Keratinocyte (primary cell): Measurements from ENCODE around the gene ZNF780B. TPM values are rescaled to one million over a fixed set of nuclear protein-coding genes. Genes with fewer than 3 reads are reported as not detected.

Source experiments
- DNase-seq: peaks from one replicate; pipeline ENCODE4 v3.0.0-alpha.2; 2011; ENCODE audit warnings: low read depth, missing footprints, low spot score
- FAIRE-seq: peaks from 2 replicates; lab custom pipeline; 2011; peaks lifted over from hg19 to GRCh38; lab: Jason Lieb, UNC
- H2AFZ ChIP-seq: 2 replicates; pipeline ENCODE4 v1.6.0; 2012; ENCODE audit warnings: low read length, control low read depth, inconsistent platforms; ENCODE audit not compliant: control insufficient read depth
- H3K27ac ChIP-seq: 2 replicates; pipeline ENCODE4 v1.5.1; 2011; ENCODE audit warnings: low read length; ENCODE audit not compliant: control insufficient read depth, insufficient read depth
- H3K27me3 ChIP-seq: 3 replicates; pipeline ENCODE4 v1.6.0; 2011; ENCODE audit warnings: low read length; ENCODE audit not compliant: control insufficient read depth, insufficient read depth; ENCODE audit errors: extremely low read depth
- H3K36me3 ChIP-seq, 2 experiments: 2 replicates in 1 of 2; 3 replicates in 1 of 2; pipeline ENCODE4 v1.5.1; 2011; ENCODE audit warnings: low read length in 2 of 2, mild to moderate bottlenecking in 1 of 2; ENCODE audit not compliant: control insufficient read depth in 2 of 2, insufficient read depth in 2 of 2; ENCODE audit errors: extremely low read depth in 1 of 2
- H3K4me1 ChIP-seq: 3 replicates; pipeline ENCODE4 v1.5.1; 2011; ENCODE audit warnings: low read length; ENCODE audit not compliant: control insufficient read depth, insufficient read depth; ENCODE audit errors: extremely low read depth
- H3K4me2 ChIP-seq: 3 replicates; pipeline ENCODE4 v1.6.0; 2011; ENCODE audit warnings: low read depth, low read length; ENCODE audit not compliant: control insufficient read depth, insufficient read depth; ENCODE audit errors: extremely low read depth
- H3K4me3 ChIP-seq, 3 experiments: fragments of 200-600 bp in 1 of 3; sonication (generic) in 1 of 3; 2 replicates in 2 of 3; 3 replicates in 1 of 3; pipeline ENCODE4 v1.5.1; 2011 to 2016; ENCODE audit warnings: low read length in 3 of 3, mild to moderate bottlenecking in 3 of 3, control low read depth in 2 of 3, inconsistent platforms in 1 of 3, low read depth in 1 of 3, mixed read lengths in 1 of 3, mixed run types in 1 of 3, moderate library complexity in 1 of 3; ENCODE audit not compliant: control insufficient read depth in 2 of 3, insufficient read depth in 2 of 3; ENCODE audit errors: extremely low read depth in 1 of 3
- H3K79me2 ChIP-seq: 2 replicates; pipeline ENCODE4 v1.6.0; 2012; ENCODE audit warnings: low read length; ENCODE audit not compliant: control insufficient read depth, insufficient read depth
- H3K9ac ChIP-seq: 3 replicates; pipeline ENCODE4 v1.6.0; 2011; ENCODE audit warnings: low read length; ENCODE audit not compliant: control insufficient read depth, insufficient read depth; ENCODE audit errors: extremely low read depth
- H3K9me1 ChIP-seq: 3 replicates; pipeline ENCODE4 v1.6.0; 2011; ENCODE audit warnings: low read length; ENCODE audit not compliant: control insufficient read depth, insufficient read depth; ENCODE audit errors: extremely low read depth
- H3K9me3 ChIP-seq: 2 replicates; pipeline ENCODE4 v1.5.1; 2012; ENCODE audit warnings: low read depth, low read length; ENCODE audit not compliant: control insufficient read depth
- H4K20me1 ChIP-seq: 3 replicates; pipeline ENCODE4 v1.6.0; 2011; ENCODE audit warnings: low read length; ENCODE audit not compliant: control insufficient read depth, insufficient read depth; ENCODE audit errors: extremely low read depth
- CTCF ChIP-seq, 3 experiments: IDR thresholded peaks in 1 of 3; conservative IDR thresholded peaks in 1 of 3; optimal IDR thresholded peaks in 1 of 3; 2 replicates in 2 of 3; 3 replicates in 1 of 3; pipeline versions ENCODE3 to v1.5.1; 2011; ENCODE audit warnings: low read length in 3 of 3, mild to moderate bottlenecking in 3 of 3, moderate library complexity in 2 of 3, control low read depth in 1 of 3, inconsistent platforms in 1 of 3; ENCODE audit not compliant: insufficient read depth in 2 of 3; ENCODE audit errors: extremely low read depth in 1 of 3
- EZH2 ChIP-seq: IDR thresholded peaks from one replicate; pipeline ENCODE4 v1.6.1; 2012; ENCODE audit warnings: inconsistent platforms, mild to moderate bottlenecking, low read length, moderate library complexity
- dilution Hi-C: fragments of 300-500 bp; cut with MboI; formaldehyde crosslinking; loops from one replicate; pipeline ENCODE4 v1.7.0; 2020; ENCODE audit warnings: low sequenced_read_pairs; ENCODE audit not compliant: extremely low pct_ligation_motif_present
- polyA plus RNA-seq, 5 experiments: library from polyadenylated mRNA; depleted of rRNA in 3 of 5; stranded (reverse) in 3 of 5; stranded (forward) in 1 of 5; unstranded in 1 of 5; fragments of >200 nt; gene quantifications; 1 replicate in 1 of 5; 2 replicates in 3 of 5; 3 replicates in 1 of 5; pipeline versions ENCODE4 v1.2.1 to v1.2.3, GENCODE V29; 2011 to 2012; ENCODE audit warnings: missing spikeins in 2 of 5, low read depth in 1 of 5, low replicate concordance in 1 of 5

The ZNF780B gene
- polyA plus RNA-seq, 1 donor (not counting 4 experiments of a cell fraction or from before 2014, with no cell fraction given) = 8.3 TPM

- Histone ChIP-seq H3K9me3 (peaks cover 2% of the 10 kb centered on the region), H3K36me3 (no peaks in the 10 kb centered on the region), H3K27me3 (no peaks in the 10 kb centered on the region), H3K4me2 (no peak overlapping the region), H3K4me3 (no peak overlapping the region), H3K79me2 (peaks cover 11% of the 10 kb centered on the region), H3K4me1 (peaks cover 11% of the 10 kb centered on the region), H2AFZ (no peak overlapping the region), H3K27ac (no peak overlapping the region), H3K9me1 (no peaks in the 10 kb centered on the region), H3K9ac (no peak overlapping the region), H4K20me1 (no peaks in the 10 kb centered on the region)
- dilution Hi-C loops = no loop called here
- TF ChIP-seq EZH2 (no peak), CTCF (optimal IDR thresholded peaks at IDR 0.05 in 1 of 3, IDR thresholded peaks at IDR 0.05 in 1 of 3, conservative IDR thresholded peaks at IDR 0.05 in 1 of 3; ENCODE audit: extremely low read depth in 1 of 3, insufficient read depth in 2 of 3, low read length in 3 of 3) (no peak)
- DNase-seq (no peak), FAIRE-seq (no peak)
These were observed 3.6 kb upstream of the ZNF780B start for GRCh38 chr19:40059624-40060023.

- no peak for TF ChIP-seq CTCF (optimal IDR thresholded peaks at IDR 0.05 in 1 of 3, IDR thresholded peaks at IDR 0.05 in 1 of 3, conservative IDR thresholded peaks at IDR 0.05 in 1 of 3; ENCODE audit: extremely low read depth in 1 of 3, insufficient read depth in 2 of 3, low read length in 3 of 3)
- no peak for TF ChIP-seq EZH2
- Histone ChIP-seq H3K9me3 (peaks cover 2% of the 10 kb centered on the region), H3K27ac (no peak overlapping the region), H3K36me3 (no peaks in the 10 kb centered on the region), H4K20me1 (no peaks in the 10 kb centered on the region), H3K4me1 (peaks cover 11% of the 10 kb centered on the region), H3K9me1 (no peaks in the 10 kb centered on the region), H3K79me2 (peaks cover 22% of the 10 kb centered on the region), H3K27me3 (no peaks in the 10 kb centered on the region), H3K4me3 (no peak overlapping the region), H2AFZ (no peak overlapping the region), H3K4me2 (peak overlapping the region; percentile 99), H3K9ac (no peak overlapping the region)
- FAIRE-seq = no peak
- dilution Hi-C loops = no loop called here
- no peak for DNase-seq
These were observed 1.1 kb upstream of the ZNF780B start for GRCh38 chr19:40057166-40057565.
